Omental fat pad (tissue), 4 donors: ENCODE results near the gene MAPKAP1. TPM values are rescaled to one million over a fixed set of nuclear protein-coding genes. Genes with fewer than 3 reads are reported as not detected.

Source experiments
- ATAC-seq: fragments of 150-250 bp; one replicate; pipeline ENCODE4 v1.9.1; 2016; ENCODE audit warnings: mild to moderate bottlenecking, moderate library complexity; ENCODE audit not compliant: low FRiP score
- DNase-seq: peaks from one replicate; pipeline ENCODE4 v3.0.0-alpha.2; 2019; ENCODE audit warnings: low spot score
- total RNA-seq, 4 donors: library from RNA; depleted of rRNA; stranded (reverse); fragments of >200 nt; gene quantifications; one replicate each; pipeline ENCODE4 v1.1.0, GENCODE V29; 2016
- TF ChIP-seq, protein P1 (sequence below), 3 donors: fragments of 450-650 bp; IDR thresholded peaks; one replicate each; pipeline ENCODE4 v1.5.1; 2016 to 2017; ENCODE audit warnings: antibody characterized with exemption in 3 of 3, mild to moderate bottlenecking in 3 of 3, moderate library complexity in 2 of 3

MAPKAP1 gene
- total RNA-seq, 4 donors from 2014 or later = 60.0 to 78.0 (median 72.9) TPM

- TF ChIP-seq, protein P1, sequence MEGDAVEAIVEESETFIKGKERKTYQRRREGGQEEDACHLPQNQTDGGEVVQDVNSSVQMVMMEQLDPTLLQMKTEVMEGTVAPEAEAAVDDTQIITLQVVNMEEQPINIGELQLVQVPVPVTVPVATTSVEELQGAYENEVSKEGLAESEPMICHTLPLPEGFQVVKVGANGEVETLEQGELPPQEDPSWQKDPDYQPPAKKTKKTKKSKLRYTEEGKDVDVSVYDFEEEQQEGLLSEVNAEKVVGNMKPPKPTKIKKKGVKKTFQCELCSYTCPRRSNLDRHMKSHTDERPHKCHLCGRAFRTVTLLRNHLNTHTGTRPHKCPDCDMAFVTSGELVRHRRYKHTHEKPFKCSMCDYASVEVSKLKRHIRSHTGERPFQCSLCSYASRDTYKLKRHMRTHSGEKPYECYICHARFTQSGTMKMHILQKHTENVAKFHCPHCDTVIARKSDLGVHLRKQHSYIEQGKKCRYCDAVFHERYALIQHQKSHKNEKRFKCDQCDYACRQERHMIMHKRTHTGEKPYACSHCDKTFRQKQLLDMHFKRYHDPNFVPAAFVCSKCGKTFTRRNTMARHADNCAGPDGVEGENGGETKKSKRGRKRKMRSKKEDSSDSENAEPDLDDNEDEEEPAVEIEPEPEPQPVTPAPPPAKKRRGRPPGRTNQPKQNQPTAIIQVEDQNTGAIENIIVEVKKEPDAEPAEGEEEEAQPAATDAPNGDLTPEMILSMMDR (IDR thresholded peaks at IDR 0.05) = no peak
- ATAC-seq (no peak), DNase-seq (no peak)
Measured at GRCh38 chr9:125603478-125604021, 103.5 kb downstream of the MAPKAP1 start.

- ATAC-seq = no peak
- TF ChIP-seq, protein P1 (IDR thresholded peaks at IDR 0.05) = no peak
- no peak for DNase-seq
Measured at GRCh38 chr9:125601961-125602360, 105.0 kb downstream of the MAPKAP1 start.

DNA sequence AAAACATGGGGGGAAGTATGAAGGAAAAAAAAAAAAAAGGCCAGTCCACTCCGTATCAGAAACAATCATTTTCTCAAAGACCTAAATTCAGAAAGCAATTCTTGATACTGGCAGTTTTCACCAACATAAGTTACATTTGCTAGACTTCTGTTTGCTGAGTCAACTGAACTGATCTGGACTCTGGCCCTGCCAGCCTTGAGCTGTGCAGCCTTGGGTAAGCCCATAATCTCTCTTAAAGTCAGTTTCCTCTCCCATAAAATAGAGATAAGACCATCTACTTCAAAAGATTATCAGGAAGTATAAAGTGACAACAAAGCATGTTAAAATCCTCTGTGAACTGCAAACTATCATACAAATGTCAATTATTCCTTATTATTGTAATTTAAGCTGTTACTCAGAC, 106.8 kb downstream of the MAPKAP1 start:
- ATAC-seq (no peak), DNase-seq (no peak)
- TF ChIP-seq, protein P1 (IDR thresholded peaks at IDR 0.05) = no peak

GRCh38 chr9:125594223-125594610, 112.8 kb downstream of the MAPKAP1 start:
- ATAC-seq (no peak), DNase-seq (no peak)
- TF ChIP-seq, protein P1 (IDR thresholded peaks at IDR 0.05) = no peak

- TF ChIP-seq, protein P1 (IDR thresholded peaks at IDR 0.05) = no peak
- DNase-seq (no peak), ATAC-seq (no peak)
Measured at GRCh38 chr9:125593581-125594222, 113.3 kb downstream of the MAPKAP1 start.

DNA sequence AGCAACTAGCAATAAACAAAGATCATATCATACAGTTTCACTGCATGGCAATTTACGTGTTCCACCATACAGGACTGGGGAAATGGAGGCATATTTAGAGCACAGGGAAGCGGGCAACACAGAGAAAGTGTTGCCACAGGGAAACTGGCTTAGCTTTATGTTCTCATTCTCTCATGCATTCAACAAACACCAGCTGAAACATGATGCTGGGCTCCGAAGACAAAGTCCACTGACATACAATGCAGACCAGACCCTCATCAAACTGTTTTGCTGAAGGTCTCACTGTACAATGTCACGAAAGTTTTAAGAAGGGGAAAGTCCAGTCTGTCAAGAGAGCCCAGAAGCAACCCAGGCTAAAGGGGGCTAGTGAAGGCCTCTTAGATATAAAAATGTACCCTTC, 115.1 kb downstream of the MAPKAP1 start:
- TF ChIP-seq, protein P1 (IDR thresholded peaks at IDR 0.05) = no peak
- DNase-seq = no peak
- no peak for ATAC-seq

DNA sequence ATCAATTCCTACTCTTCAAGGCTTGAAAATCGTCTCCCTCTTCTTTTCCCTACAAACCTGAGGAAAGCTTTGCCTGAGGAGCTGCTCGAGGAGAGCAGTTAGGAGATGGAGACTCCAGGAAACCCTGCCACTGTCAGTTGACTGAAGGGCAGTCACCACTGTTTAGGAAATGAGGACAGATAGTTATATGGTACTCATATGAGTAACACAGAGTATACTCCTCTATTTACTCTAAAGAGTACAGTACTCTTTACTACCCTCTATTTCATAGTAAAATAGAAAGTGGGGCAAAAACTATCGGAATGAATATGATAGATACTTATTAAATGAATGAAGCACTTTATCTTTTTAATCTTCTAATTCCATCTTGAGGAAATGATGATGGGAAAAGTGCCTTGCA, 115.8 kb downstream of the MAPKAP1 start:
- ATAC-seq = no peak
- DNase-seq = no peak
- TF ChIP-seq, protein P1 (IDR thresholded peaks at IDR 0.05) = no peak
